Choroid plexus epithelial cell (primary cell): ENCODE data around the gene KLF11.

Source experiments
- DNase-seq: peaks from one replicate; pipeline ENCODE4 v3.0.0-alpha.2; 2010; ENCODE audit warnings: low read depth
- H3K4me3 ChIP-seq: 2 replicates; pipeline ENCODE4 v1.5.1; 2011; ENCODE audit warnings: low read depth, mild to moderate bottlenecking, control low read depth, low read length, moderate library complexity
- CTCF ChIP-seq: conservative IDR thresholded peaks from 2 replicates; pipeline ENCODE4 v1.5.1; 2011; ENCODE audit warnings: low read depth, mild to moderate bottlenecking, control low read depth, inconsistent platforms, low read length, moderate library complexity

The KLF11 gene

GRCh38 chr2:10103179-10103578 is 59.8 kb downstream of the KLF11 start:
- TF ChIP-seq CTCF = no peak
- H3K4me3 ChIP-seq = no peak overlapping the region
- no peak for DNase-seq
